ENCODE measurements around the gene FTCD. TPM values are rescaled to one million over a fixed set of nuclear protein-coding genes. Genes with fewer than 3 reads are reported as not detected.

Gene FTCD
- total and polyA plus RNA-seq, 2 of the 8 experiments (the other 6 are each of a cell fraction or from before 2014, with no cell fraction given) = 3.3 to 4.9 TPM

DNA sequence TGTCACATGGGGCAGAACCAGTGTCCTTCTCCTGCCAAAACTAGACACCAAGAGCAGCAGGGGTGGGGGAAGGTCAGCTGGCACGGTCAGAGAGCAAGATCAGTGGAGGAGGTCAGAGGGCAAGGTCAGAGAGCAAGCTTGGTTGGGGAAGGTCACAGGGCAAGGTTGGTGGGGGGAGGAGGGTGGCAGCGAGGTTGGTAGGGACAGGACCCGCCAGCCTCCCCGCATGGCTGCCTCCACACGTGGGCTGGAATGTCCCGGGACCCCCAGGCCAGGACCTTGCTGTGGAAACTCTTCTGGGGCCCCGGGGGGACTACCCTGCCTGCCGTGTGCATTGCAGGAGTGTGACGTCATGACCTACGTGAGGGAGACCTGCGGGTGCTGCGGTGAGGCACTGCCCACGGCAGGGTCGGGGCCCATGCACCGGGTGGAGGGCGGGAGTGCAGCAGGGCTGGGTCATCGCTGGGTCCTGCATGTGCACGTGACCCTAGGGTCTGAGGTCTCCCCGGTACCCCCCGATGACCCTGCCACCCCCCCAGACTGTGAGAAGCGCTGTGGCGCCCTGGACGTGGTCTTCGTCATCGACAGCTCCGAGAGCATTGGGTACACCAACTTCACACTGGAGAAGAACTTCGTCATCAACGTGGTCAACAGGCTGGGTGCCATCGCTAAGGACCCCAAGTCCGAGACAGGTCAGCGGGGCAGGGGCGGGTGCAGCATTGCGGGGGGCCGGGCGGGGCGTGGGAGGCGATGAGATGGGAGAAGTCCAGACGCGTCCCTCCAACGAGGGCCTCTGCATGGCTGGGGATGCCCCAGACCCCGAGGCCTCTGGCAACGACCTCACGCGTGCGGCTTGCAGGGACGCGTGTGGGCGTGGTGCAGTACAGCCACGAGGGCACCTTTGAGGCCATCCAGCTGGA lies 30.2 kb downstream of the FTCD start (continued):
- TF ChIP-seq SAP30 (IDR thresholded peaks at IDR 0.05; ENCODE audit: insufficient read depth, insufficient replicate concordance, low read length) (no peak), SP4 (IDR thresholded peaks at IDR 0.05; ENCODE audit: low read length) (no peak), SP1 (IDR thresholded peaks at IDR 0.05; ENCODE audit: low read depth, low read length) (no peak), POLR2A (IDR thresholded peaks at IDR 0.05; ENCODE audit: control extremely low read depth in 1 of 2, low read depth in 2 of 2, low read length in 2 of 2) (no peak), KDM4A (IDR thresholded peaks at IDR 0.05; ENCODE audit: low read depth, low read length, severe bottlenecking) (no peak), CBX5 (IDR thresholded peaks at IDR 0.05; ENCODE audit: low read depth, low read length) (no peak), POU5F1 (IDR thresholded peaks at IDR 0.05; ENCODE audit: low read depth, low read length) (no peak), FOSL1 (IDR thresholded peaks at IDR 0.05; ENCODE audit: insufficient read depth, low read depth, low read length) (no peak)

Measured in H1 (cell line).